ENCODE measurements around the gene RTN4R.

RTN4R gene

GRCh38 chr22:20205964-20206708 is 62.0 kb downstream of the RTN4R start:
- DNase-seq (ENCODE audit: low read depth), result peak; percentile 83
- TF ChIP-seq CTCF (IDR thresholded peaks at IDR 0.05; ENCODE audit: low read depth, low read length) (no peak), POLR2A (IDR thresholded peaks at IDR 0.05; ENCODE audit: extremely low read depth, insufficient read length) (peak; percentile 31), MYC (IDR thresholded peaks at IDR 0.05; ENCODE audit: low read depth, low read length) (no peak), MAX (IDR thresholded peaks at IDR 0.05; ENCODE audit: low read depth, low read length) (no peak)
- peak overlapping the region; percentile 77 for H3K4me3 ChIP-seq (ENCODE audit: low read depth, low read length)

DNA sequence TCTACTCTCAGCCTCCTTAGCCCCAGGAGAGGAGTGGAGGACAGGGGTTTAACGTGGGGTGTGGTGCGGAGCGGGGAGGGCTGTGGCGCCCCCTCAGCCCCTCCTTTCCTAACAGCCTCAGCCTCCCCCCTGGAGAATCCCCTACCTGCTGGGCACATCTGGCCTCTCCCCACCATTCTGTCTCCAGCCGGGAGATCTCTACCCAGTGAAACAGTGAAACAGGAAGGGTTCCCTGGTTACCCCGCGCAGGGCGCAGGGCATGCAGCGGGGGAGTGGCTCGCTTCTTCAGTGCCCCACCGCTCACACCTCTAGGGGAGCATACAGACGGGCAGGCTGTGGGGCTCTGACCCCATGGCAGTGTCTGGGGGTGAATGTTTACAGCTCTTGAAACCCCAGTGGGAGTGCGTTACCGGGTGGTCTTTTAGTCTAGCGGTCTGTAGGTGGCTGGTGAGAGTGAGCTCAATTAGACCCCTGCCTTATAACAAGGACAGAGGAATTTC is 62.6 kb downstream of the RTN4R start:
- DNase-seq (ENCODE audit: low read depth), result no peak
- peak overlapping the region; percentile 77 for H3K4me3 ChIP-seq (ENCODE audit: low read depth, low read length)
- TF ChIP-seq POLR2A (IDR thresholded peaks at IDR 0.05; ENCODE audit: extremely low read depth, insufficient read length) (no peak), MAX (IDR thresholded peaks at IDR 0.05; ENCODE audit: low read depth, low read length) (no peak), CTCF (IDR thresholded peaks at IDR 0.05; ENCODE audit: low read depth, low read length) (no peak), MYC (IDR thresholded peaks at IDR 0.05; ENCODE audit: low read depth, low read length) (no peak)

DNA sequence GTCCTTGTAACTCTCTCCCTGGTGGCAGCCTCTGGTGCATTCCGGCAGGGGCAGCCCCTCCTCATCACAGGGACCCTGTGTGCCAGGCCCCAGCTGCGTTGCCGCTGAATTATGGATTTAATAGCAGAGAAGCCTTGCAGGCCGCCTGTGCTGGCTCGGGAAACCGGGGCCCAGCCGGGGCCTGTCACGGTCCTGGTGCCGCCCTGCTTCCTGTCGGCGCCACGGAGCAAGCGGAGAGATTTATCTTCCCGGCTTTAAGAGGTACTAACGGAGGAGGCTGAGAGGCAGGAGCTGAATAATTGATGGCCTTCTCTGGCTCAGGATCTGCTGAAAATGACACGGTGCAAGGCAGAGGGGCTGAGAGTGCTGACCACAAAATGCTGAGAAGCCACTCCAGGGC is 63.3 kb downstream of the RTN4R start:
- DNase-seq (ENCODE audit: low read depth), result no peak
- no peak for TF ChIP-seq CTCF (IDR thresholded peaks at IDR 0.05; ENCODE audit: low read depth, low read length)
- TF ChIP-seq POLR2A (IDR thresholded peaks at IDR 0.05; ENCODE audit: extremely low read depth, insufficient read length), result no peak
- TF ChIP-seq MAX (IDR thresholded peaks at IDR 0.05; ENCODE audit: low read depth, low read length), result no peak
- TF ChIP-seq MYC (IDR thresholded peaks at IDR 0.05; ENCODE audit: low read depth, low read length), result no peak
- no peak overlapping the region for H3K4me3 ChIP-seq (ENCODE audit: low read depth, low read length)

DNA sequence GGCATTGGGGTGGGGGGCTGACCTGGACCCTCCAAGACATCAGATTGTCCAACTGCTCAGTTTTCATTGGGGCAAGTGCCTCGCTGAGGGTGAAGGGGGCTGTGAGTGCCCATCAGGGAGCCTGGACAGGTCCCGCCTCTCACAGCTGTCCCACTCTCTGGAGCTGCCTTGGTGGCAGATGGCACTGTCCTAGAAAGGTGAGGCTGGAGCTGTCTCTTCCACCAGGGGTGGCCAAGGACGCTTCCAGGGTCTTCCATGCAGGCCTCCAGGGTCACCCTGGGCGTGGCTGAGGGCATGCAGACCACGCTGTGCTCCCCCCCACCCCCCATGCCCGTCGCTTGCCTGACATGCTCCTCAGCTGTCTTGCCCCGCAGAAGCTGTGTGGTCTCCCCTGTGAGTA is 63.8 kb downstream of the RTN4R start:
- no peak overlapping the region for H3K4me3 ChIP-seq (ENCODE audit: low read depth, low read length)
- TF ChIP-seq POLR2A (IDR thresholded peaks at IDR 0.05; ENCODE audit: extremely low read depth, insufficient read length) (no peak), MAX (IDR thresholded peaks at IDR 0.05; ENCODE audit: low read depth, low read length) (no peak), MYC (IDR thresholded peaks at IDR 0.05; ENCODE audit: low read depth, low read length) (no peak), CTCF (IDR thresholded peaks at IDR 0.05; ENCODE audit: low read depth, low read length) (no peak)
- no peak for DNase-seq (ENCODE audit: low read depth)

GRCh38 chr22:20203552-20204201 is 64.4 kb downstream of the RTN4R start:
- no peak for DNase-seq (ENCODE audit: low read depth)
- no peak overlapping the region for H3K4me3 ChIP-seq (ENCODE audit: low read depth, low read length)
- TF ChIP-seq MYC (IDR thresholded peaks at IDR 0.05; ENCODE audit: low read depth, low read length) (no peak), MAX (IDR thresholded peaks at IDR 0.05; ENCODE audit: low read depth, low read length) (no peak), POLR2A (IDR thresholded peaks at IDR 0.05; ENCODE audit: extremely low read depth, insufficient read length) (no peak), CTCF (IDR thresholded peaks at IDR 0.05; ENCODE audit: low read depth, low read length) (no peak)

All from NB4 (cell line).